Vagina (tissue), 2 donors: ENCODE results near the gene FBXL4. TPM values are rescaled to one million over a fixed set of nuclear protein-coding genes. Genes with fewer than 3 reads are reported as not detected.

Experiments used
- DNase-seq, 2 donors: peaks; one replicate each; pipeline ENCODE4 v3.0.0-alpha.2; 2017; ENCODE audit errors: extremely low spot score in 2 of 2
- H3K27ac ChIP-seq: fragments of 200-600 bp; sonication (generic); one replicate; pipeline ENCODE4 v1.5.1; 2019
- H3K27me3 ChIP-seq: fragments of 200-600 bp; sonication (generic); one replicate; pipeline ENCODE4 v1.5.1; 2019
- H3K36me3 ChIP-seq, 2 donors: fragments of 200-600 bp; sonication (generic); one replicate each; pipeline ENCODE4 v1.5.1; 2017 to 2019
- H3K4me1 ChIP-seq: fragments of 200-600 bp; sonication (generic); one replicate; pipeline ENCODE4 v1.5.1; 2019
- H3K4me3 ChIP-seq, 2 donors: fragments of 200-600 bp; sonication (generic); 1 replicate in 1 of 2; 2 replicates in 1 of 2; pipeline ENCODE4 v1.5.1; 2016 to 2019
- H3K9me3 ChIP-seq: fragments of 200-600 bp; sonication (generic); one replicate; pipeline ENCODE4 v1.5.1; 2019
- POLR2A ChIP-seq, 2 donors: fragments of 450-650 bp; IDR thresholded peaks; one replicate each; pipeline ENCODE4 v1.6.1; 2017; ENCODE audit warnings: antibody characterized with exemption in 2 of 2, mild to moderate bottlenecking in 2 of 2, moderate library complexity in 2 of 2
- POLR2AphosphoS5 ChIP-seq, 2 donors: sonication (generic); formaldehyde crosslinking; IDR thresholded peaks; one replicate each; pipeline ENCODE4 v1.9.0; 2017; ENCODE audit warnings: antibody characterized with exemption in 2 of 2, mild to moderate bottlenecking in 2 of 2, low read depth in 1 of 2; ENCODE audit not compliant: insufficient read depth in 1 of 2
- intact Hi-C: fragments of 100-400 bp; cut with DNase I; formaldehyde crosslinking; loops from one replicate; pipeline ENCODE4 v1.15.1; 2023
- total RNA-seq: library from RNA; depleted of rRNA; stranded (reverse); fragments of >200 nt; gene quantifications from one replicate; pipeline ENCODE4 v1.2.3, GENCODE V29; 2016
- TF ChIP-seq, protein P1 (sequence below), 3 experiments: fragments of 450-650 bp in 2 of 3; fragments of 200-600 bp in 1 of 3; sonication (generic) in 1 of 3; IDR thresholded peaks; one replicate each; pipeline ENCODE4 v1.5.1; 2017 to 2019; ENCODE audit warnings: antibody characterized with exemption in 3 of 3, mild to moderate bottlenecking in 2 of 3, moderate library complexity in 2 of 3

FBXL4 gene
- total RNA-seq, 1 donor from 2014 or later: 17.7 TPM

DNA sequence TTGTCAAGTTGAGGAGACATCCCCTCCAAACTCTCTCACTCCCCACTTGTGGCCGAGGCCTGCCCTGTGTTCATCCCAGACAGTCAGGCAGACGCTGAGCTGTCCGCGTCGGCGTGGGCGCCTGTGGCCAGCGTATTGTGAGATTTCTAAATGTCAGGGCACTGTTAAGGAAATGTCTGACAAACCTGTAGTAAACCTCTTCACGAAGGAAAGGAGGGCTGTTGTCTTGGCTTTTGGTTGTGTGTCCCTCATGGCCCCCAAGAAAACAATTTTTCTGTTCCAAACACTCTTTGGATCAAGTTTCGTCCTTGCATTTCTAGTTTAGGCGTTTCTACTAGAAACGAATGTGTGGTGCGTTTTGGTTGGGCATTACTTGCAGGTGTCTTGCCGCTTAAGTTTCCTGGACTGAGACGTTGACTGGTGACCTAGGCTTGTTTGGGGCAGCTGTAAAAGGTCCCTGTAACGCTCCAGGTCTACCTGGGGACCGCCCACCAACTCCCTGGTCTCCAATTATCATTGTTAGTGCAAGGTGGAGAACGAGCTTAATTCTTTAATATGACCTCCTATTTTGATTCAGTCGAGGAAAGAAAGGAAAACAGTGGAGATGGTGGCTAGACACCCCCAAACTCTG is 122.0 kb downstream of the FBXL4 start:
- no peak for DNase-seq
- H3K27me3 ChIP-seq: peaks cover 16% of the 10 kb centered on the region
- H3K4me3 ChIP-seq: no peak overlapping the region
- no peaks in the 10 kb centered on the region for H3K36me3 ChIP-seq
- H3K27ac ChIP-seq: no peak overlapping the region
- peaks cover 20% of the 10 kb centered on the region for H3K4me1 ChIP-seq
- no peaks in the 10 kb centered on the region for H3K9me3 ChIP-seq
- intact Hi-C loops: no loop called here
- TF ChIP-seq POLR2AphosphoS5 (IDR thresholded peaks at IDR 0.05; ENCODE audit: insufficient read depth in 1 of 2, low read depth in 1 of 2) (no peak), POLR2A (IDR thresholded peaks at IDR 0.05) (no peak)
- TF ChIP-seq, protein P1, sequence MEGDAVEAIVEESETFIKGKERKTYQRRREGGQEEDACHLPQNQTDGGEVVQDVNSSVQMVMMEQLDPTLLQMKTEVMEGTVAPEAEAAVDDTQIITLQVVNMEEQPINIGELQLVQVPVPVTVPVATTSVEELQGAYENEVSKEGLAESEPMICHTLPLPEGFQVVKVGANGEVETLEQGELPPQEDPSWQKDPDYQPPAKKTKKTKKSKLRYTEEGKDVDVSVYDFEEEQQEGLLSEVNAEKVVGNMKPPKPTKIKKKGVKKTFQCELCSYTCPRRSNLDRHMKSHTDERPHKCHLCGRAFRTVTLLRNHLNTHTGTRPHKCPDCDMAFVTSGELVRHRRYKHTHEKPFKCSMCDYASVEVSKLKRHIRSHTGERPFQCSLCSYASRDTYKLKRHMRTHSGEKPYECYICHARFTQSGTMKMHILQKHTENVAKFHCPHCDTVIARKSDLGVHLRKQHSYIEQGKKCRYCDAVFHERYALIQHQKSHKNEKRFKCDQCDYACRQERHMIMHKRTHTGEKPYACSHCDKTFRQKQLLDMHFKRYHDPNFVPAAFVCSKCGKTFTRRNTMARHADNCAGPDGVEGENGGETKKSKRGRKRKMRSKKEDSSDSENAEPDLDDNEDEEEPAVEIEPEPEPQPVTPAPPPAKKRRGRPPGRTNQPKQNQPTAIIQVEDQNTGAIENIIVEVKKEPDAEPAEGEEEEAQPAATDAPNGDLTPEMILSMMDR (IDR thresholded peaks at IDR 0.05): no peak

DNA sequence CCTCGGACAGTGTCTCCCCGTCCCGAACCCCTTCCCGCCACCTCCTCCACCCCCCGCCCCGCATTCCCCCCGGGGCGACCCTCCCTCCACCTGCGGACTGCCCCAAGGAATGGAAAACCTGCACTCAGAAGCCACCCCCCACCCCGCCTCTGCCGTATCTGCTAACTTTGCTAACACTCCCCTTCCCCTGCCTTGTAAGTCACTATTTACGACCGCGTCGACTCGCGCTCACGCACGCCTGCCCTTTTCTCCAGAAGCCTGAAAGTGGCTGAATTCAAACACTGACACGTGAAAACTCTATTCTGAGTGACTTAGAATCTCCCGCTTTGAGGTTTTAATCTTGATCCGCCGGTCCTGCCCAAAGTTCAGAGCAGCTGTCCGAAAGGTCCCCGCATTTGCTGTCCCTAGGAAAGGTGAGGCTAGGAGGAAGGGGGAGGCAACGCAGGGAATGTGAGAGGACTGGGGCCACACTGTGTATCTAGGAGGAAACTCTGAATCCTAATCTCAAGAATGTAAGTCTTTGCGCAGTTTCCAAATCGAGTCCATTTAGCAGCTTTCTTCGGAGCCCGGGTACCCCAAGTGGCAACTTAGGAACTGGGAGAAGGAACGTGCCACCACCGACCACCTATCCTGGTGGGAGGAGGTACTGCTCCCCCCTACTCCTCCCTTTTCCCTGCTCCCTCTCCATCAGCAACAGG is 122.7 kb downstream of the FBXL4 start:
- Histone ChIP-seq H3K9me3 (no peaks in the 10 kb centered on the region), H3K27ac (no peak overlapping the region), H3K36me3 (no peaks in the 10 kb centered on the region), H3K4me1 (peaks cover 20% of the 10 kb centered on the region), H3K4me3 (no peak overlapping the region), H3K27me3 (peaks cover 16% of the 10 kb centered on the region)
- DNase-seq: no peak
- intact Hi-C loops: no loop called here
- no peak for TF ChIP-seq POLR2A (IDR thresholded peaks at IDR 0.05)
- TF ChIP-seq, protein P1 (IDR thresholded peaks at IDR 0.05): no peak
- TF ChIP-seq POLR2AphosphoS5 (IDR thresholded peaks at IDR 0.05; ENCODE audit: insufficient read depth in 1 of 2, low read depth in 1 of 2): no peak

DNA sequence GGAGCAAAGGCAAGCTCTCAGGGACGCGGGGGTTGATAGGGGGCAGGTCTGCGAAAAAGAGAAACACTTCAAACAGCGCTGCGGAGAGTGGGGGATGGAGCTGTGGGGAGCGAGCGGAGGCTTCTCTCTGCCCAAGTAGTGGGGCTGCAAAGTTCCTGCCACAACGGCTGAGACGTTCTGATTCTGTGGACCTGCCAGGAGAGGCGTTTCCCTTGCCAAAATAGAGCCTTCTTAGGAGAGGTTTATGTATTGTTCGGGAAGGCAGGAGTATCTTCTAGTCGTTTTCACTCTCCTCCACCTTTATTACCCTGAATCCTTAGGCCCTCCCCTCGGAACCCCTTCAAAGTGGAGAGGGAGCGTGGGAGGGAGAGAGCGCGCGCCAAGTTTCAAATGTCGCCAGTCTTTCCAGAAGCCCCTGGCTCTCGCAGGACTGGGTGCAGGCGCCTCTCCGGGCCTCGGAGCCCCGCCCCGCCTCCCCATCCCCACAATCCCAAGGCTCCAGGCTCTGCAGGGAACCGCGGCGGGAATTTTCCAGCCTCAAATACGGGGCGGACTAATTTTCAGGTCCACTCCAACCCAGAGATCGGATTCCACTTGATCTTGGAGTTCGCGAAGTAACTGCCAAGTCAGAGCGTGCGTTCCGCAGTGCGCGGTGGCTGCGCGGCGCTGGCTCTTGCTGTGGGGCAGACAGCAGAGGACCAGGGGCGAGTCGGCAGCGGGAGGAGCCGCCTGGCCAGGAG is 123.4 kb downstream of the FBXL4 start:
- H3K36me3 ChIP-seq: no peaks in the 10 kb centered on the region
- peaks cover 16% of the 10 kb centered on the region for H3K27me3 ChIP-seq
- H3K27ac ChIP-seq: no peak overlapping the region
- TF ChIP-seq, protein P1 (IDR thresholded peaks at IDR 0.05): no peak
- TF ChIP-seq POLR2AphosphoS5 (IDR thresholded peaks at IDR 0.05; ENCODE audit: insufficient read depth in 1 of 2, low read depth in 1 of 2) (no peak), POLR2A (IDR thresholded peaks at IDR 0.05) (no peak)
- intact Hi-C loops: no loop called here
- no peaks in the 10 kb centered on the region for H3K9me3 ChIP-seq
- no peak overlapping the region for H3K4me3 ChIP-seq
- DNase-seq: no peak
- H3K4me1 ChIP-seq: peaks cover 20% of the 10 kb centered on the region

DNA sequence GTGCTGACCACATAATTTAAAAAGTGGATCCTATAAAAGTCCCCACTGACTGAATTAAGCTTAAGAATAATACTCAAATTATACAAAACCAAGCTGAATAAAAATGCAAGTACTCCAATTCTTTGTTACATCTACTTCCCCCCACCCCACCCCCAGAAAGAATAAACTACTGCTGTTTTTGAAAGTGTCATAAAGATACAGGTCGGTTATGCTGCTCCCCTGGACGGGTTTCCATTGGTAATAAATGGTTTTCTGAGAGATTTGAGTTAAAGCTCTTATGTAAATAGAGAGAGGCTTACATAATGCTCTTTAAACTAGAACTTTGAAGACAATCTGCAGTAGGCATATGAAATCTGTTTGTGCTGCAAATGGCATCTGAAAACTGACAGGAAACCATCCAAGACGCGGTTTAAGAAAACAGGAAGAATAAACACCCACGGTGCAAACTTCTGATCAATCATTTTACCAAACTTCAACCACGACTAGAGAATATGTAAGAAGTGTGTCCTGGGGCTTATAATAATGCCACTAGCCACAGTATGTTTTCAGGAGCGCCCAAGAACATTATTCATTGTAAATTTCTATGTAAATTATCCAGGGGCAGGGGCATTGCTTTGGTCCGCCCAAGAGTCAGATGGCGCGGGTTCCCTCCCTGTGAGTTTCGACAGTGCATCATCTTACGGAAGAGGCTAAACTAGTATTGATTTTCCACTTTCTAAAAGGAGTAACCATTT is 124.2 kb downstream of the FBXL4 start:
- H3K27ac ChIP-seq: no peak overlapping the region
- TF ChIP-seq POLR2A (IDR thresholded peaks at IDR 0.05): no peak
- TF ChIP-seq, protein P1 (IDR thresholded peaks at IDR 0.05): no peak
- no peak for TF ChIP-seq POLR2AphosphoS5 (IDR thresholded peaks at IDR 0.05; ENCODE audit: insufficient read depth in 1 of 2, low read depth in 1 of 2)
- H3K27me3 ChIP-seq: peaks cover 13% of the 10 kb centered on the region
- H3K4me1 ChIP-seq: peaks cover 20% of the 10 kb centered on the region
- no peak overlapping the region for H3K4me3 ChIP-seq
- DNase-seq: no peak
- intact Hi-C loops: no loop called here
- no peaks in the 10 kb centered on the region for H3K36me3 ChIP-seq
- H3K9me3 ChIP-seq: no peaks in the 10 kb centered on the region
